A673 (cell line): ENCODE results near the gene GPR62. TPM values are rescaled to one million over a fixed set of nuclear protein-coding genes. Genes with fewer than 3 reads are reported as not detected.

Experiments
- BruUV-seq: library from RNA; stranded (reverse); fragments of 400-500 nt; replicated peaks from 2 replicates; lab custom pipeline; 2021; lab: Mats Ljungman, UMichigan
- CTCF ChIA-PET: fragments of 300-600 bp; sonication (Branson Sonifier 250); formaldehyde crosslinking; loops from one replicate; lab custom pipeline; 2022; ENCODE audit warnings: antibody characterized with exemption; lab: Charles Lee
- POLR2A ChIA-PET: fragments of 300-600 bp; sonication (Branson Sonifier 250); formaldehyde crosslinking; loops from one replicate; lab custom pipeline; 2022; ENCODE audit warnings: antibody characterized with exemption; ENCODE audit not compliant: low non-redundant PET; lab: Charles Lee
- DNase-seq: peaks from one replicate; pipeline ENCODE4 v3.0.0-alpha.2; 2015; ENCODE audit warnings: low spot score
- H3K27ac ChIP-seq: fragments of 200-600 bp; sonication (generic); 2 replicates; pipeline ENCODE4 v1.5.1; 2016; ENCODE audit warnings: mixed run types, low read depth, mild to moderate bottlenecking, mixed read lengths, antibody characterized with exemption, low read length; ENCODE audit not compliant: poor library complexity, severe bottlenecking
- H3K27me3 ChIP-seq: fragments of 200-600 bp; sonication (generic); replicated peaks from 2 replicates; pipeline ENCODE4 v1.6.1; 2017; ENCODE audit warnings: mixed run types, low read depth, mild to moderate bottlenecking, mixed read lengths, antibody characterized with exemption, low read length; ENCODE audit not compliant: insufficient read depth, poor library complexity
- H3K36me3 ChIP-seq: fragments of 200-600 bp; sonication (generic); 2 replicates; pipeline ENCODE4 v1.6.1; 2016; ENCODE audit warnings: mixed run types, mild to moderate bottlenecking, mixed read lengths, antibody characterized with exemption, low read length; ENCODE audit not compliant: insufficient read depth, poor library complexity, severe bottlenecking
- H3K4me1 ChIP-seq: fragments of 200-600 bp; sonication (generic); 2 replicates; pipeline ENCODE4 v1.6.1; 2017; ENCODE audit warnings: mixed run types, mild to moderate bottlenecking, mixed read lengths, antibody characterized with exemption, low read length; ENCODE audit not compliant: insufficient read depth, poor library complexity, severe bottlenecking
- H3K4me3 ChIP-seq: fragments of 200-600 bp; sonication (generic); 2 replicates; pipeline ENCODE4 v1.5.1; 2016; ENCODE audit warnings: low read depth, mixed run types, mild to moderate bottlenecking, mixed read lengths, low read length; ENCODE audit not compliant: poor library complexity, severe bottlenecking
- H3K9me3 ChIP-seq: fragments of 200-600 bp; sonication (generic); 2 replicates; pipeline ENCODE4 v1.6.1; 2016; ENCODE audit warnings: mixed run types, low read depth, mild to moderate bottlenecking, mixed read lengths, antibody characterized with exemption, low read length; ENCODE audit not compliant: poor library complexity, severe bottlenecking
- CTCF ChIP-seq: fragments of 300-800, 200-600 bp; sonication (generic); conservative IDR thresholded peaks from 2 replicates; pipeline ENCODE4 v1.5.1; 2017; ENCODE audit warnings: low read depth, mild to moderate bottlenecking, antibody characterized with exemption, low read length, moderate library complexity, mixed read lengths
- EZH2 ChIP-seq: fragments of 200-600 bp; sonication (generic); IDR thresholded peaks from 2 replicates; pipeline ENCODE4 v1.6.1; 2017; ENCODE audit warnings: borderline replicate concordance, low read depth, mild to moderate bottlenecking, mixed read lengths, antibody characterized with exemption, low read length; ENCODE audit not compliant: poor library complexity, severe bottlenecking
- intact Hi-C: fragments of 100-400 bp; cut with micrococcal nuclease; formaldehyde crosslinking; loops from one replicate; pipeline ENCODE4 v1.10.0; 2022; ENCODE audit not compliant: unreplicated experiment
- total RNA-seq: library from RNA; stranded (reverse); gene quantifications from 2 replicates; pipeline ENCODE4 v1.2.3, GENCODE V29; 2021

GPR62 gene
- total RNA-seq, 1 experiment from 2014 or later, result not detected

GRCh38 chr3:51959651-51960050 lies 4.5 kb downstream of the GPR62 start:
- H3K27me3 ChIP-seq, result no peaks in the 10 kb centered on the region
- intact Hi-C loops, result no loop called here
- H3K27ac ChIP-seq, result no peak overlapping the region
- no peaks in the 10 kb centered on the region for H3K9me3 ChIP-seq
- H3K4me3 ChIP-seq, result no peak overlapping the region
- DNase-seq, result no peak
- BruUV-seq, result no TSS peak
- CTCF ChIA-PET, result no interaction called here
- TF ChIP-seq CTCF, result no peak
- no peak for TF ChIP-seq EZH2
- POLR2A ChIA-PET, result no interaction called here
- no peaks in the 10 kb centered on the region for H3K4me1 ChIP-seq
- H3K36me3 ChIP-seq, result no peaks in the 10 kb centered on the region

GRCh38 chr3:51960386-51960785 lies 5.2 kb downstream of the GPR62 start:
- H3K36me3 ChIP-seq, result no peaks in the 10 kb centered on the region
- H3K27ac ChIP-seq, result no peak overlapping the region
- no TSS peak for BruUV-seq
- intact Hi-C loops, result no loop called here
- no peak overlapping the region for H3K4me3 ChIP-seq
- no peak for TF ChIP-seq CTCF
- no peaks in the 10 kb centered on the region for H3K4me1 ChIP-seq
- POLR2A ChIA-PET, result no interaction called here
- CTCF ChIA-PET, result no interaction called here
- no peaks in the 10 kb centered on the region for H3K27me3 ChIP-seq
- DNase-seq, result no peak
- no peaks in the 10 kb centered on the region for H3K9me3 ChIP-seq

- POLR2A ChIA-PET, result no interaction called here
- H3K27me3 ChIP-seq, result no peaks in the 10 kb centered on the region
- no peak for DNase-seq
- CTCF ChIA-PET, result no interaction called here
- TF ChIP-seq EZH2 (no peak), CTCF (no peak)
- no peaks in the 10 kb centered on the region for H3K4me1 ChIP-seq
- intact Hi-C loops, result no loop called here
- H3K9me3 ChIP-seq, result no peaks in the 10 kb centered on the region
- H3K4me3 ChIP-seq, result no peak overlapping the region
- no TSS peak for BruUV-seq
- no peaks in the 10 kb centered on the region for H3K36me3 ChIP-seq
- no peak overlapping the region for H3K27ac ChIP-seq
Measured at GRCh38 chr3:51961011-51961410, 5.8 kb downstream of the GPR62 start.
